Measurements from ENCODE around the gene EFR3B. TPM values are rescaled to one million over a fixed set of nuclear protein-coding genes. Genes with fewer than 3 reads are reported as not detected.
"Not testable (repeated sequence)": the region's sequence is repeated elsewhere in the genome, so short reads cannot be mapped to it uniquely, and the experiment has no call there.

Gene EFR3B
- total RNA-seq, 4 donors from 2014 or later, result under 0.01 to 1.4 (median 0.32) TPM

- no peaks in the 10 kb centered on the region for H3K36me3 ChIP-seq
- DNase-seq, result no peak
- no peak overlapping the region for H3K4me3 ChIP-seq
- TF ChIP-seq POLR2A (IDR thresholded peaks at IDR 0.05) (no peak), CTCF (IDR thresholded peaks at IDR 0.05) (no peak)
- peaks cover 0 to 47% (median 3%) of the 10 kb centered on the region in 4 donors for H3K27me3 ChIP-seq
- H3K27ac ChIP-seq, result no peak overlapping the region
- WGBS, 2 donors, result 88 to 92% methylated on average over 5 to 9 of the region's 15 CpGs
- intact Hi-C loops (cut with DNase I), result loop anchor here (5.0 to 10.0 kb wide), 2 partner anchors 153 to 725 kb away; no protein-coding TSS in a partner anchor
- peaks cover 2 to 27% (median 5%) of the 10 kb centered on the region in 3 donors for H3K4me1 ChIP-seq
- no peaks in the 10 kb centered on the region for H3K9me3 ChIP-seq
Measured at GRCh38 chr2:25129901-25130520, 88.1 kb downstream of the EFR3B start.

- intact Hi-C loops (cut with DNase I), result no loop called here
- Histone ChIP-seq H3K9me3 (no peaks in the 10 kb centered on the region), H3K27me3 (peaks cover 0 to 58% (median 3%) of the 10 kb centered on the region in 4 donors), H3K36me3 (no peaks in the 10 kb centered on the region), H3K4me1 (peaks cover 2 to 27% (median 5%) of the 10 kb centered on the region in 3 donors), H3K27ac (no peak overlapping the region), H3K4me3 (peak overlapping the region in 3 of 4 donors; percentile 27 to 56 (median 35))
- no peak for TF ChIP-seq CTCF (IDR thresholded peaks at IDR 0.05)
- TF ChIP-seq POLR2A (IDR thresholded peaks at IDR 0.05), result no peak
- no peak for DNase-seq
- WGBS, 2 donors, result 45 to 67% methylated on average over 6 to 8 of the region's 24 CpGs
Measured at GRCh38 chr2:25131253-25131566, 89.3 kb downstream of the EFR3B start.

GRCh38 chr2:25131567-25132298, 89.9 kb downstream of the EFR3B start:
- WGBS, 2 donors, result 16 to 39% methylated on average over 7 to 8 of the region's 53 CpGs
- Histone ChIP-seq H3K9me3 (no peaks in the 10 kb centered on the region), H3K27me3 (peaks cover 0 to 61% (median 3%) of the 10 kb centered on the region in 4 donors), H3K36me3 (no peaks in the 10 kb centered on the region), H3K27ac (no peak overlapping the region), H3K4me3 (peak overlapping the region; percentile 0 to 56 (median 31)), H3K4me1 (peaks cover 2 to 27% (median 5%) of the 10 kb centered on the region in 3 donors)
- TF ChIP-seq POLR2A (IDR thresholded peaks at IDR 0.05) (no peak), CTCF (IDR thresholded peaks at IDR 0.05) (no peak)
- no peak for DNase-seq
- intact Hi-C loops (cut with DNase I), result no loop called here

GRCh38 chr2:25132299-25132635, 90.4 kb downstream of the EFR3B start:
- intact Hi-C loops (cut with DNase I), result no loop called here
- peak overlapping the region in 3 of 4 donors; percentile 27 to 56 (median 35) for H3K4me3 ChIP-seq
- peaks cover 0 to 61% (median 3%) of the 10 kb centered on the region in 4 donors for H3K27me3 ChIP-seq
- peaks cover 2 to 27% (median 5%) of the 10 kb centered on the region in 3 donors for H3K4me1 ChIP-seq
- no peak for TF ChIP-seq POLR2A (IDR thresholded peaks at IDR 0.05)
- WGBS, 2 donors, result 25 to 40% methylated on average over 5 to 8 of the region's 9 CpGs
- no peaks in the 10 kb centered on the region for H3K9me3 ChIP-seq
- H3K36me3 ChIP-seq, result no peaks in the 10 kb centered on the region
- H3K27ac ChIP-seq, result no peak overlapping the region
- DNase-seq, result no peak

GRCh38 chr2:25132693-25133092, 90.8 kb downstream of the EFR3B start:
- no peak overlapping the region for H3K4me3 ChIP-seq
- intact Hi-C loops (cut with DNase I), result no loop called here
- H3K27ac ChIP-seq, result no peak overlapping the region
- H3K36me3 ChIP-seq, result no peaks in the 10 kb centered on the region
- H3K4me1 ChIP-seq, result peaks cover 2 to 24% (median 5%) of the 10 kb centered on the region in 3 donors
- H3K27me3 ChIP-seq, result peaks cover 0 to 61% (median 3%) of the 10 kb centered on the region in 4 donors
- no peak for DNase-seq
- TF ChIP-seq CTCF (IDR thresholded peaks at IDR 0.05) (no peak), POLR2A (IDR thresholded peaks at IDR 0.05) (no peak)
- 86 to 93% methylated on average over 10 to 12 of the region's 13 CpGs for WGBS, 2 donors
- no peaks in the 10 kb centered on the region for H3K9me3 ChIP-seq

GRCh38 chr2:25140535-25140934, 98.7 kb downstream of the EFR3B start:
- H3K4me1 ChIP-seq; H3K27ac ChIP-seq; H3K4me3 ChIP-seq; H3K9me3 ChIP-seq; DNase-seq; H3K27me3 ChIP-seq; intact Hi-C loops (cut with DNase I); H3K36me3 ChIP-seq: not testable (repeated sequence)
- 63 to 71% methylated on average over 4 of the region's 4 CpGs for WGBS, 2 donors

Data from esophagus squamous epithelium (tissue), 5 donors.